Sigmoid colon (tissue), 7 donors: ENCODE results near the gene FFAR4. TPM values are rescaled to one million over a fixed set of nuclear protein-coding genes. Genes with fewer than 3 reads are reported as not detected.
A peak's percentile ranks its signal among the peaks of the same experiment; 100 is the strongest.

ENCODE experiments used
- DNase-seq: peaks from one replicate; pipeline ENCODE4 v3.0.0-alpha.2; 2019
- H3K27ac ChIP-seq, 4 donors: fragments of 200-600 bp; sonication (generic); one replicate each; pipeline ENCODE4 v1.5.1; 2016 to 2019; ENCODE audit warnings: mild to moderate bottlenecking in 1 of 4
- H3K27me3 ChIP-seq, 3 donors: fragments of 200-600 bp; sonication (generic); one replicate each; pipeline ENCODE4 v1.5.1; 2019; ENCODE audit warnings: mild to moderate bottlenecking in 1 of 3
- H3K36me3 ChIP-seq, 4 donors: fragments of 200-600 bp; sonication (generic); one replicate each; pipeline ENCODE4 v1.5.1; 2016 to 2019
- H3K4me1 ChIP-seq, 4 donors: fragments of 200-600 bp; sonication (generic); one replicate each; pipeline ENCODE4 v1.5.1; 2017 to 2019
- H3K4me3 ChIP-seq, 4 donors: fragments of 200-600 bp; sonication (generic); one replicate each; pipeline ENCODE4 v1.5.1; 2017 to 2019; ENCODE audit warnings: mild to moderate bottlenecking in 2 of 4, moderate library complexity in 1 of 4
- H3K9me3 ChIP-seq, 4 donors: fragments of 200-600 bp in 3 of 4; sonication (generic) in 3 of 4; one replicate each; pipeline versions ENCODE4 v1.5.1 to v1.6.1; 2013 to 2019
- EP300 ChIP-seq, 4 donors: sonication (generic); formaldehyde crosslinking; IDR thresholded peaks; one replicate each; pipeline ENCODE4 v1.6.1; 2017; ENCODE audit warnings: antibody characterized with exemption in 4 of 4
- POLR2A ChIP-seq, 2 donors: fragments of 450-650 bp; IDR thresholded peaks; one replicate each; pipeline ENCODE4 v1.6.1; 2016; ENCODE audit warnings: antibody characterized with exemption in 2 of 2, mild to moderate bottlenecking in 2 of 2, moderate library complexity in 2 of 2
- POLR2AphosphoS5 ChIP-seq, 4 donors: sonication (generic); formaldehyde crosslinking; IDR thresholded peaks; one replicate each; pipeline ENCODE4 v1.6.1; 2017; ENCODE audit warnings: antibody characterized with exemption in 4 of 4
- WGBS, 2 donors: extraction: QIAGEN DNeasy Blood & Tissue Kit; methylation state at CpG; one replicate each; pipeline ENCODE4 v1.1.7; 2013; 5-methylcytosine and 5-hydroxymethylcytosine counted together
- intact Hi-C: fragments of 100-400 bp; cut with DNase I; formaldehyde crosslinking; loops from one replicate; pipeline ENCODE4 v1.15.1; 2023
- polyA plus RNA-seq, 3 donors: library from polyadenylated mRNA; stranded (reverse); fragments of 200-250 nt; gene quantifications; one replicate each; pipeline ENCODE4 v1.2.3, GENCODE V29; 2013
- total RNA-seq, 4 donors: library from RNA; depleted of rRNA; stranded (reverse); fragments of >200 nt; gene quantifications; one replicate each; pipeline ENCODE4 v1.1.0, GENCODE V29; 2016
- TF ChIP-seq, protein P1 (sequence below), 4 experiments: fragments of 450-650 bp in 3 of 4; fragments of 200-600 bp in 1 of 4; IDR thresholded peaks; one replicate each; pipeline ENCODE4 v1.5.1; 2016 to 2019; ENCODE audit warnings: antibody characterized with exemption in 4 of 4, mild to moderate bottlenecking in 3 of 4, moderate library complexity in 2 of 4
- donor health status: healthy with polysubstance abuse.
- donor health status: Bipolar disorder and iron deficiency.
- donor health status: healthy.

The FFAR4 gene
- total and polyA plus RNA-seq, 7 donors = 0.36 to 17.9 (median 3.3) TPM; not detected in 1

GRCh38 chr10:93552780-93553179, 13.7 kb upstream of the FFAR4 start:
- Histone ChIP-seq H3K4me1 (no peaks in the 10 kb centered on the region), H3K4me3 (no peak overlapping the region), H3K27me3 (no peaks in the 10 kb centered on the region), H3K9me3 (no peaks in the 10 kb centered on the region), H3K36me3 (no peaks in the 10 kb centered on the region), H3K27ac (no peak overlapping the region)
- no peak for DNase-seq
- TF ChIP-seq, protein P1, sequence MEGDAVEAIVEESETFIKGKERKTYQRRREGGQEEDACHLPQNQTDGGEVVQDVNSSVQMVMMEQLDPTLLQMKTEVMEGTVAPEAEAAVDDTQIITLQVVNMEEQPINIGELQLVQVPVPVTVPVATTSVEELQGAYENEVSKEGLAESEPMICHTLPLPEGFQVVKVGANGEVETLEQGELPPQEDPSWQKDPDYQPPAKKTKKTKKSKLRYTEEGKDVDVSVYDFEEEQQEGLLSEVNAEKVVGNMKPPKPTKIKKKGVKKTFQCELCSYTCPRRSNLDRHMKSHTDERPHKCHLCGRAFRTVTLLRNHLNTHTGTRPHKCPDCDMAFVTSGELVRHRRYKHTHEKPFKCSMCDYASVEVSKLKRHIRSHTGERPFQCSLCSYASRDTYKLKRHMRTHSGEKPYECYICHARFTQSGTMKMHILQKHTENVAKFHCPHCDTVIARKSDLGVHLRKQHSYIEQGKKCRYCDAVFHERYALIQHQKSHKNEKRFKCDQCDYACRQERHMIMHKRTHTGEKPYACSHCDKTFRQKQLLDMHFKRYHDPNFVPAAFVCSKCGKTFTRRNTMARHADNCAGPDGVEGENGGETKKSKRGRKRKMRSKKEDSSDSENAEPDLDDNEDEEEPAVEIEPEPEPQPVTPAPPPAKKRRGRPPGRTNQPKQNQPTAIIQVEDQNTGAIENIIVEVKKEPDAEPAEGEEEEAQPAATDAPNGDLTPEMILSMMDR (IDR thresholded peaks at IDR 0.05) = no peak
- TF ChIP-seq EP300 (IDR thresholded peaks at IDR 0.05) = no peak
- TF ChIP-seq POLR2A (IDR thresholded peaks at IDR 0.05) = no peak
- TF ChIP-seq POLR2AphosphoS5 (IDR thresholded peaks at IDR 0.05) = no peak
- intact Hi-C loops = no loop called here
- 95 to 96% methylated on average over 3 of the region's 3 CpGs for WGBS, 2 donors

DNA sequence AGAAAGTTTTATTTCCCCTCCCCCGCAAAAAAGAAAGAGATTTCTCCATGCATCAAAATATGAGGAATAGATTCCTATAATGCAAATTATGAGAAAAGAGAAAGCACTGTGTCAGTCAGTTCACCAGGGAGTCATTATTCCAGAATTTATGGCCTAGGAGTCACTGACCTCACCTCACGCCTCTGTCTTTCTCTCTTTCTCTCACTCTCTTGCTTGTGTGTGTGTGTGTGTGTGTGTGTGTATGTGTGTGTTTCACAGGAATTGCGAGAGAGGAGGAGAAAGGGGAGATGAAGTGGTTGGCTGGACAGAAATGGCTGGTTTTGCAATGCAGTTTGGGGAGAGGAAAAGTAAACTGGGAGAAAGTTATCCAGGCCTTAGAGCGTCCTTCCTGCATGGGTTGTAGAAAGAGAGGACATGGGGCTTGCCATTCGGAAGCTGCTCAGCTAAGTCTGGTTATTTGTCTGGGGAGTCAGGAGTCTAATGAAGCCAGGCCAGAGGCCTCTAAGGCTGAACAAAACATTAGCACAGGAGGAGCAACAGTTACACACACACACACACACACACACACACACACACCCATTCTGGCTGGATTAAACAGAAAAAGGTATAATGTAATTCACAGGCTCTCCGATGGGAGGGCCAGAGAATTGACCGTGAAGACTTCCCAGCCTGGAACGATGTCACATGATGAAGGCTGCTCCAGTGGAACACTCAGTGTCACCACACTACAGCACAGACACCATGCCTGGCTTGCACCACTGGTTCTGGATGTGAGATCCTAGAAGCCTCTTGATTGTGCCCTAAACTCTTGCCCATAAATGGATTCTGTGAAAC, 12.8 kb upstream of the FFAR4 start:
- H3K4me3 ChIP-seq = no peak overlapping the region
- DNase-seq = no peak
- no peak for TF ChIP-seq POLR2AphosphoS5 (IDR thresholded peaks at IDR 0.05)
- no peak for TF ChIP-seq POLR2A (IDR thresholded peaks at IDR 0.05)
- TF ChIP-seq EP300 (IDR thresholded peaks at IDR 0.05) = no peak
- TF ChIP-seq, protein P1 (IDR thresholded peaks at IDR 0.05) = no peak
- H3K27ac ChIP-seq = no peak overlapping the region
- 84 to 91% methylated on average over 8 of the region's 8 CpGs for WGBS, 2 donors
- intact Hi-C loops = no loop called here
- H3K36me3 ChIP-seq = no peaks in the 10 kb centered on the region
- no peaks in the 10 kb centered on the region for H3K9me3 ChIP-seq
- H3K4me1 ChIP-seq = no peaks in the 10 kb centered on the region
- no peaks in the 10 kb centered on the region for H3K27me3 ChIP-seq

- DNase-seq = no peak
- H3K27me3 ChIP-seq = no peaks in the 10 kb centered on the region
- no peaks in the 10 kb centered on the region for H3K4me1 ChIP-seq
- no peak overlapping the region for H3K27ac ChIP-seq
- H3K9me3 ChIP-seq = no peaks in the 10 kb centered on the region
- no peak overlapping the region for H3K4me3 ChIP-seq
- TF ChIP-seq POLR2A (IDR thresholded peaks at IDR 0.05) = no peak
- TF ChIP-seq, protein P1 (IDR thresholded peaks at IDR 0.05) = no peak
- no peak for TF ChIP-seq POLR2AphosphoS5 (IDR thresholded peaks at IDR 0.05)
- TF ChIP-seq EP300 (IDR thresholded peaks at IDR 0.05) = no peak
- no peaks in the 10 kb centered on the region for H3K36me3 ChIP-seq
- intact Hi-C loops = no loop called here
- WGBS, 2 donors = 86 to 92% methylated on average over 1 of the region's 1 CpG
These were observed 12.2 kb upstream of the FFAR4 start for GRCh38 chr10:93554316-93554663.

- intact Hi-C loops = no loop called here
These were observed 11.6 kb upstream of the FFAR4 start for GRCh38 chr10:93554760-93555432.

More at GRCh38 chr10:93554760-93555432, 11.6 kb upstream of the FFAR4 start:
- Histone ChIP-seq H3K4me1 (no peaks in the 10 kb centered on the region), H3K27me3 (no peaks in the 10 kb centered on the region), H3K27ac (no peak overlapping the region), H3K4me3 (no peak overlapping the region), H3K36me3 (no peaks in the 10 kb centered on the region), H3K9me3 (peaks cover 0 to 3% (median 0%) of the 10 kb centered on the region in 4 donors)
- 41 to 46% methylated on average over 14 of the region's 14 CpGs for WGBS, 2 donors
- DNase-seq = no peak
- TF ChIP-seq POLR2AphosphoS5 (IDR thresholded peaks at IDR 0.05) = no peak
- TF ChIP-seq, protein P1 (IDR thresholded peaks at IDR 0.05) = peak in 2 of 4 experiments; percentile 23 to 37
- no peak for TF ChIP-seq EP300 (IDR thresholded peaks at IDR 0.05)
